Jurkat, Clone E6-1 (cell line): Measurements from ENCODE around the gene PLA2G2F.
A peak's percentile ranks its signal among the peaks of the same experiment; 100 is the strongest.

ENCODE experiments used
- DNase-seq: peaks from one replicate; pipeline ENCODE4 v3.0.0-alpha.2; 2011; ENCODE audit warnings: low read depth, low spot score
- H3K4me3 ChIP-seq: 2 replicates; pipeline ENCODE4 v1.5.1; 2011; ENCODE audit warnings: mild to moderate bottlenecking, low read length, control low read depth, moderate library complexity

Gene PLA2G2F

GRCh38 chr1:20139776-20140612 is 871 bp downstream of the PLA2G2F start:
- H3K4me3 ChIP-seq, result no peak overlapping the region
- no peak for DNase-seq

- no peak for DNase-seq
Observed at GRCh38 chr1:20141001-20141400, 1.9 kb downstream of the PLA2G2F start.

GRCh38 chr1:20141466-20141865 is 2.3 kb downstream of the PLA2G2F start:
- H3K4me3 ChIP-seq, result no peak overlapping the region

More at GRCh38 chr1:20141001-20141400, 1.9 kb downstream of the PLA2G2F start:
- H3K4me3 ChIP-seq, result no peak overlapping the region

GRCh38 chr1:20142001-20142710 is 3.0 kb downstream of the PLA2G2F start:
- H3K4me3 ChIP-seq, result no peak overlapping the region
- no peak for DNase-seq

More at GRCh38 chr1:20141466-20141865, 2.3 kb downstream of the PLA2G2F start:
- DNase-seq, result no peak

GRCh38 chr1:20143318-20143717 is 4.2 kb downstream of the PLA2G2F start:
- no peak for DNase-seq
- H3K4me3 ChIP-seq, result no peak overlapping the region

- no peak for DNase-seq
- no peak overlapping the region for H3K4me3 ChIP-seq
Observed at GRCh38 chr1:20143734-20144565, 4.8 kb downstream of the PLA2G2F start.

- no peak for DNase-seq
- H3K4me3 ChIP-seq, result no peak overlapping the region
Observed at GRCh38 chr1:20147846-20148570, 8.9 kb downstream of the PLA2G2F start.

- no peak overlapping the region for H3K4me3 ChIP-seq
- DNase-seq, result no peak
Observed at GRCh38 chr1:20148571-20149500, 9.7 kb downstream of the PLA2G2F start.

- no peak overlapping the region for H3K4me3 ChIP-seq
- DNase-seq, result no peak
Observed at GRCh38 chr1:20149601-20150325, 10.6 kb downstream of the PLA2G2F start.

GRCh38 chr1:20150326-20150705 is 11.2 kb downstream of the PLA2G2F start:
- no peak overlapping the region for H3K4me3 ChIP-seq
- DNase-seq, result no peak

GRCh38 chr1:20150969-20151368 is 11.8 kb downstream of the PLA2G2F start:
- DNase-seq, result no peak
- H3K4me3 ChIP-seq, result no peak overlapping the region

- peak overlapping the region; percentile 57 for H3K4me3 ChIP-seq
- peak; percentile 41 for DNase-seq
Observed at GRCh38 chr1:20151906-20152598, 12.9 kb downstream of the PLA2G2F start.

GRCh38 chr1:20152599-20152930 is 13.4 kb downstream of the PLA2G2F start:
- DNase-seq, result no peak
- H3K4me3 ChIP-seq, result no peak overlapping the region

GRCh38 chr1:20153000-20153418 is 13.9 kb downstream of the PLA2G2F start:
- no peak overlapping the region for H3K4me3 ChIP-seq
- no peak for DNase-seq

- H3K4me3 ChIP-seq, result no peak overlapping the region
- no peak for DNase-seq
Observed at GRCh38 chr1:20154301-20154831, 15.2 kb downstream of the PLA2G2F start.

- no peak overlapping the region for H3K4me3 ChIP-seq
Observed at GRCh38 chr1:20158358-20159070, 19.4 kb downstream of the PLA2G2F start.

More at GRCh38 chr1:20158358-20159070, 19.4 kb downstream of the PLA2G2F start:
- no peak for DNase-seq
